ENCODE measurements around the gene SNRNP40. TPM values are rescaled to one million over a fixed set of nuclear protein-coding genes. Genes with fewer than 3 reads are reported as not detected.
"Not testable (repeated sequence)": the region's sequence is repeated elsewhere in the genome, so short reads cannot be mapped to it uniquely, and the experiment has no call there.

Gene SNRNP40
- total and polyA plus RNA-seq, 2 experiments from 2014 or later: 90.0 to 135 TPM

GRCh38 chr1:31262393-31262792, 34.2 kb downstream of the SNRNP40 start:
- not testable (repeated sequence) for H3K4me1 Mint-ChIP-seq; H3F3A ChIP-seq (replicated peaks; ENCODE audit: low read depth); H3K4me3 ChIP-seq; H3K9me2 ChIP-seq (ENCODE audit: insufficient read depth); H3K4me1 ChIP-seq (ENCODE audit: insufficient read depth); H3K27me3 ChIP-seq (ENCODE audit: insufficient read depth); H3K4me3 Mint-ChIP-seq; H3K27ac Mint-ChIP-seq; H2AFZ ChIP-seq; ATAC-seq; DNase-seq (ENCODE audit: low spot score); H3K79me2 ChIP-seq (replicated peaks; ENCODE audit: insufficient read depth); H3K9me3 Mint-ChIP-seq; H3K4me2 ChIP-seq; H3K27ac ChIP-seq (ENCODE audit: low read depth); H3K27me3 Mint-ChIP-seq (ENCODE audit: insufficient read depth, low read depth, poor library complexity)
- Histone ChIP-seq H4K20me1 (replicated peaks; ENCODE audit: insufficient read depth) (peaks cover 13% of the 10 kb centered on the region), H3K36me3 (ENCODE audit: insufficient read depth) (peaks cover 65% of the 10 kb centered on the region)
- H3K36me3 Mint-ChIP-seq (ENCODE audit: low read depth): peaks cover 89% of the 10 kb centered on the region

DNA sequence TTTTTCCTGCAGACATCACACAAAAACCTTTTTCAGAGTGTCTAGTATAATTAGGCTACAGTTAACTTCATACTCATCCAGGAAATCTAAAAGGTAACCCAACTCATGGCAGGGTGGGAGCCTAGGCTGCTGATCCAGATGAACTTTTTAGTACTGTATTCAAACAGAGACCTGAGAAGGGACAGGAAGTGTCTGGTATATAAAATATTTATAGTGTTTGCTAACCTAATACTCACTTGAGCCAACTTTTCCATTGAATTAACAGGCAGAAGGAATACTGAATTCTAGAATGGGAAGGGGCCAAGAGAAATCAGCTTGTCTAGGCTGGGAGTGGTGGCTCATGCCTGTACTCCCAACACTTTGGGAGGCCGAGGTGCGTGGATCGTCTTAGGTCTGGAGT, 34.7 kb downstream of the SNRNP40 start:
- H3K4me2 ChIP-seq: no peak overlapping the region
- H4K20me1 ChIP-seq (replicated peaks; ENCODE audit: insufficient read depth): peaks cover 8% of the 10 kb centered on the region
- H3K4me3 Mint-ChIP-seq: no peak overlapping the region
- TF ChIP-seq EZH2phosphoT487 (IDR thresholded peaks at IDR 0.05; ENCODE audit: unreplicated experiment): no peak
- no peak for TF ChIP-seq JUNB (IDR thresholded peaks at IDR 0.05; ENCODE audit: unreplicated experiment)
- H3K27ac ChIP-seq (ENCODE audit: low read depth): no peak overlapping the region
- H3K4me3 ChIP-seq: no peak overlapping the region
- H3K36me3 Mint-ChIP-seq (ENCODE audit: low read depth): peaks cover 86% of the 10 kb centered on the region
- no peak overlapping the region for H2AFZ ChIP-seq
- no peak overlapping the region for H3K27ac Mint-ChIP-seq
- no peaks in the 10 kb centered on the region for H3K9me3 Mint-ChIP-seq
- H3K4me1 ChIP-seq (ENCODE audit: insufficient read depth): no peaks in the 10 kb centered on the region
- no peaks in the 10 kb centered on the region for H3K79me2 ChIP-seq (replicated peaks; ENCODE audit: insufficient read depth)
- H3K27me3 Mint-ChIP-seq (ENCODE audit: insufficient read depth, low read depth, poor library complexity): no peaks in the 10 kb centered on the region
- no peaks in the 10 kb centered on the region for H3K9me2 ChIP-seq (ENCODE audit: insufficient read depth)
- H3F3A ChIP-seq (replicated peaks; ENCODE audit: low read depth): peaks cover 6% of the 10 kb centered on the region; the same call in 1 of the 2 replicates
- no peaks in the 10 kb centered on the region; the same call in 2 of the 3 replicates for H3K4me1 Mint-ChIP-seq
- no peaks in the 10 kb centered on the region for H3K27me3 ChIP-seq (ENCODE audit: insufficient read depth)
- ATAC-seq (no peak), DNase-seq (ENCODE audit: low spot score) (no peak)
- H3K36me3 ChIP-seq (ENCODE audit: insufficient read depth): peaks cover 61% of the 10 kb centered on the region

GRCh38 chr1:31259746-31260145, 36.8 kb downstream of the SNRNP40 start:
- no peak overlapping the region for H3K27ac Mint-ChIP-seq
- no peaks in the 10 kb centered on the region for H3K9me2 ChIP-seq (ENCODE audit: insufficient read depth)
- peaks cover 3% of the 10 kb centered on the region; the same call in 1 of the 2 replicates for H4K20me1 ChIP-seq (replicated peaks; ENCODE audit: insufficient read depth)
- no peak overlapping the region for H2AFZ ChIP-seq
- no peaks in the 10 kb centered on the region for H3K27me3 Mint-ChIP-seq (ENCODE audit: insufficient read depth, low read depth, poor library complexity)
- H3K4me2 ChIP-seq: no peak overlapping the region
- peaks cover 55% of the 10 kb centered on the region for H3K36me3 ChIP-seq (ENCODE audit: insufficient read depth)
- H3K79me2 ChIP-seq (replicated peaks; ENCODE audit: insufficient read depth): no peaks in the 10 kb centered on the region
- H3K36me3 Mint-ChIP-seq (ENCODE audit: low read depth): peaks cover 64% of the 10 kb centered on the region
- ATAC-seq: no peak
- H3K4me1 Mint-ChIP-seq: no peaks in the 10 kb centered on the region; the same call in 2 of the 3 replicates
- H3K27ac ChIP-seq (ENCODE audit: low read depth): no peak overlapping the region
- H3K27me3 ChIP-seq (ENCODE audit: insufficient read depth): no peaks in the 10 kb centered on the region
- no peak overlapping the region for H3K4me3 ChIP-seq
- no peak for DNase-seq (ENCODE audit: low spot score)
- no peak overlapping the region for H3K4me3 Mint-ChIP-seq
- H3K4me1 ChIP-seq (ENCODE audit: insufficient read depth): no peaks in the 10 kb centered on the region
- H3K9me3 Mint-ChIP-seq: no peaks in the 10 kb centered on the region
- H3F3A ChIP-seq (replicated peaks; ENCODE audit: low read depth): peaks cover 11% of the 10 kb centered on the region
- TF ChIP-seq ZNF331 (CRISPR knock-in tag; IDR thresholded peaks at IDR 0.05; ENCODE audit: low read depth) (no peak), CREB1 (CRISPR knock-in tag; IDR thresholded peaks at IDR 0.05; ENCODE audit: low read depth) (no peak), ZNF114 (CRISPR knock-in tag; IDR thresholded peaks at IDR 0.05) (no peak), STAT1 (IDR thresholded peaks at IDR 0.05; ENCODE audit: unreplicated experiment) (no peak), EZH2 (IDR thresholded peaks at IDR 0.05; ENCODE audit: low read depth, unreplicated experiment) (no peak), ZNF462 (CRISPR knock-in tag; IDR thresholded peaks at IDR 0.05) (no peak)
- TF ChIP-seq, protein P1, sequence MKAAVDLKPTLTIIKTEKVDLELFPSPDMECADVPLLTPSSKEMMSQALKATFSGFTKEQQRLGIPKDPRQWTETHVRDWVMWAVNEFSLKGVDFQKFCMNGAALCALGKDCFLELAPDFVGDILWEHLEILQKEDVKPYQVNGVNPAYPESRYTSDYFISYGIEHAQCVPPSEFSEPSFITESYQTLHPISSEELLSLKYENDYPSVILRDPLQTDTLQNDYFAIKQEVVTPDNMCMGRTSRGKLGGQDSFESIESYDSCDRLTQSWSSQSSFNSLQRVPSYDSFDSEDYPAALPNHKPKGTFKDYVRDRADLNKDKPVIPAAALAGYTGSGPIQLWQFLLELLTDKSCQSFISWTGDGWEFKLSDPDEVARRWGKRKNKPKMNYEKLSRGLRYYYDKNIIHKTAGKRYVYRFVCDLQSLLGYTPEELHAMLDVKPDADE (IDR thresholded peaks at IDR 0.05): no peak
